K562 (cell line): Measurements from ENCODE around the gene KRTAP10-9. TPM values are rescaled to one million over a fixed set of nuclear protein-coding genes. Genes with fewer than 3 reads are reported as not detected.

ENCODE experiments used
- CCAR2 ChIP-seq: fragments of 200-400 bp; formaldehyde crosslinking; IDR thresholded peaks from 2 replicates; pipeline ENCODE4 v1.6.1; 2017; ENCODE audit warnings: mild to moderate bottlenecking, low read depth, low read length
- CLOCK ChIP-seq: fragments of 250-450 bp; sonication (Bioruptor Pico); IDR thresholded peaks from 2 replicates; pipeline ENCODE4 v1.4.0; 2020; ENCODE audit warnings: mild to moderate bottlenecking, moderate library complexity, borderline replicate concordance
- FOXP1 ChIP-seq: sonication (generic); formaldehyde crosslinking; IDR thresholded peaks from 2 replicates; pipeline ENCODE4 v1.8.0; 2022; ENCODE audit warnings: mild to moderate bottlenecking, missing genetic modification reagents
- HDAC1 ChIP-seq, 2 experiments: fragments of 450-650 bp; IDR thresholded peaks; 2 replicates each; pipeline ENCODE4 v1.6.1; 2016 to 2017; ENCODE audit warnings: inconsistent platforms in 1 of 2, mild to moderate bottlenecking in 1 of 2, moderate library complexity in 1 of 2
- LCOR ChIP-seq: sonication (generic); formaldehyde crosslinking; IDR thresholded peaks from 2 replicates; pipeline ENCODE4 v1.8.0; 2022; ENCODE audit warnings: mild to moderate bottlenecking, missing genetic modification reagents
- NFYB ChIP-seq: IDR thresholded peaks from 2 replicates; pipeline ENCODE4 v1.6.1; 2011; ENCODE audit warnings: mild to moderate bottlenecking, moderate library complexity; ENCODE audit not compliant: insufficient read length; ENCODE audit errors: extremely low read depth
- NR4A1 ChIP-seq, 2 experiments: fragments of 250-450 bp in 1 of 2; fragments of 450-650 bp in 1 of 2; sonication (Bioruptor Pico) in 1 of 2; IDR thresholded peaks; 2 replicates each; pipeline versions ENCODE4 v1.4.0 to v1.6.1; 2016 to 2020; ENCODE audit warnings: mild to moderate bottlenecking in 2 of 2, missing compliant biosample characterization in 1 of 2, missing genetic modification characterization in 1 of 2, moderate library complexity in 1 of 2
- PCBP1 ChIP-seq: fragments of 200-400 bp; formaldehyde crosslinking; IDR thresholded peaks from 2 replicates; pipeline ENCODE4 v1.6.1; 2018; ENCODE audit warnings: mild to moderate bottlenecking, low read depth, low read length; ENCODE audit not compliant: poor library complexity, severe bottlenecking
- PURB ChIP-seq: sonication (generic); formaldehyde crosslinking; IDR thresholded peaks from 2 replicates; pipeline ENCODE4 v1.9.0; 2021; ENCODE audit warnings: low read depth, mild to moderate bottlenecking, missing genetic modification reagents
- RBM39 ChIP-seq: fragments of 200-400 bp; formaldehyde crosslinking; optimal IDR thresholded peaks from 2 replicates; pipeline ENCODE3; 2018; ENCODE audit warnings: low read depth, low read length
- RFX7 ChIP-seq: fragments of 250-450 bp; sonication (Bioruptor Pico); IDR thresholded peaks from 2 replicates; pipeline ENCODE4 v1.5.1; 2021; ENCODE audit warnings: mild to moderate bottlenecking
- SMARCA5 ChIP-seq: fragments of 450-650 bp; IDR thresholded peaks from 2 replicates; pipeline ENCODE4 v1.6.1; 2016
- TEAD1 ChIP-seq, 2 experiments: fragments of 450-650 bp in 1 of 2; sonication (generic) in 1 of 2; formaldehyde crosslinking; IDR thresholded peaks; 2 replicates each; pipeline versions ENCODE4 v1.4.0 to v1.8.0; 2020 to 2022; ENCODE audit warnings: mild to moderate bottlenecking in 2 of 2, missing genetic modification reagents in 1 of 2
- ZNF124 ChIP-seq: sonication (generic); formaldehyde crosslinking; IDR thresholded peaks from 2 replicates; pipeline ENCODE4 v1.8.1; 2022; ENCODE audit warnings: missing genetic modification reagents
- ZNF445 ChIP-seq: fragments of 250-450 bp; sonication (Bioruptor Pico); IDR thresholded peaks from 2 replicates; pipeline ENCODE4 v1.4.0; 2020; ENCODE audit warnings: low read depth, mild to moderate bottlenecking, moderate library complexity
- ZNF507 ChIP-seq: conservative IDR thresholded peaks from 2 replicates; pipeline ENCODE4 v1.6.1; 2017; ENCODE audit warnings: missing genetic modification characterization, missing compliant biosample characterization
- ZNF584 ChIP-seq: fragments of 200-800 bp; sonication (Bioruptor generic); IDR thresholded peaks from 2 replicates; pipeline ENCODE4 v1.6.1; 2016; ENCODE audit warnings: low read depth, mild to moderate bottlenecking, missing genetic modification characterization, missing compliant biosample characterization
- ZNF644 ChIP-seq: fragments of 200-800 bp; sonication (Bioruptor generic); IDR thresholded peaks from 2 replicates; pipeline ENCODE4 v1.6.1; 2016; ENCODE audit warnings: low read depth, missing genetic modification characterization, missing compliant biosample characterization
- ZNF668 ChIP-seq: fragments of 250-450 bp; sonication (Bioruptor Pico); IDR thresholded peaks from 2 replicates; pipeline ENCODE4 v1.8.0; 2022; ENCODE audit warnings: mild to moderate bottlenecking, inconsistent platforms
- ZNF766 ChIP-seq: fragments of 200-800 bp; sonication (Bioruptor generic); conservative IDR thresholded peaks from 2 replicates; pipeline ENCODE4 v1.6.1; 2016; ENCODE audit warnings: missing genetic modification characterization, missing compliant biosample characterization
- ZNF785 ChIP-seq: fragments of 250-450 bp; sonication (Bioruptor Pico); IDR thresholded peaks from 2 replicates; pipeline ENCODE4 v1.4.0; 2020; ENCODE audit warnings: mild to moderate bottlenecking
- ZNF830 ChIP-seq: fragments of 250-450 bp; sonication (Bioruptor Pico); IDR thresholded peaks from 2 replicates; pipeline ENCODE4 v1.5.0; 2021; ENCODE audit warnings: mild to moderate bottlenecking
- polyA plus RNA-seq, 8 experiments: library from polyadenylated mRNA; depleted of rRNA in 4 of 8; stranded (reverse) in 5 of 8; unstranded in 3 of 8; fragments of >200 nt; fragmentation: Nextera tagmentation in 2 of 8; fragmentation: Illumina TruSeq in 1 of 8; extraction: Ambion mirVana in 2 of 8; extraction: Trizol in 1 of 8; gene quantifications; 2 replicates each; pipeline versions ENCODE4 v1.2.1 to v1.2.3, GENCODE V29; 2011 to 2014; ENCODE audit warnings: inconsistent platforms in 1 of 8, missing spikeins in 1 of 8
- total RNA-seq, 7 experiments: library from RNA; depleted of rRNA in 6 of 7; stranded (reverse); fragments of >200 nt in 6 of 7; fragmentation: Illumina TruSeq in 2 of 7; extraction: Trizol in 2 of 7; gene quantifications; 2 replicates each; pipeline versions ENCODE4 v1.2.1 to v1.2.3, GENCODE V29; 2011 to 2021; ENCODE audit warnings: low replicate concordance in 1 of 7
- TF ChIP-seq, protein P1 (sequence below): sonication (generic); formaldehyde crosslinking; IDR thresholded peaks from 2 replicates; pipeline ENCODE4 v1.8.0; 2023; ENCODE audit warnings: mild to moderate bottlenecking, missing genetic modification reagents
- TF ChIP-seq, protein P2 (sequence below): fragments of 450-650 bp; formaldehyde crosslinking; IDR thresholded peaks from 2 replicates; pipeline ENCODE4 v1.4.0; 2020; ENCODE audit warnings: mild to moderate bottlenecking, moderate library complexity

The KRTAP10-9 gene
- total and polyA plus RNA-seq, 9 of the 15 experiments (the other 6 are each of a cell fraction or from before 2014, with no cell fraction given): not detected

GRCh38 chr21:44593598-44594405, 33.1 kb upstream of the KRTAP10-9 start (continued):
- TF ChIP-seq RFX7 (no peak), NR4A1 (CRISPR knock-in tag; IDR thresholded peaks at IDR 0.05) (no peak), NR4A1 (tag; IDR thresholded peaks at IDR 0.05) (peak; percentile 98), ZNF584 (CRISPR knock-in tag) (0 out of 2 replicates have a peak, but pooled peaks have one; percentile 49), ZNF507 (tag) (no peak), HDAC1 (IDR thresholded peaks at IDR 0.05) (peak in 1 of 2 experiments; percentile 58; a peak in 1 of 4 replicates), RBM39 (no peak), LCOR (CRISPR knock-in tag) (no peak), CCAR2 (no peak), ZNF668 (CRISPR knock-in tag) (no peak), CLOCK (CRISPR knock-in tag) (no peak), PURB (CRISPR knock-in tag) (no peak), ZNF766 (CRISPR knock-in tag) (peak; percentile 92), SMARCA5 (peak; percentile 66; the same call in 1 of the 2 replicates), TEAD1 (CRISPR knock-in tag; IDR thresholded peaks at IDR 0.05) (no peak), ZNF124 (CRISPR knock-in tag) (no peak), FOXP1 (CRISPR knock-in tag) (no peak), ZNF830 (CRISPR knock-in tag) (no peak), ZNF644 (tag) (0 out of 2 replicates have a peak, but pooled peaks have one; percentile 46), ZNF445 (no peak), NFYB (no peak), ZNF785 (CRISPR knock-in tag) (no peak), PCBP1 (no peak)
- TF ChIP-seq, protein P1, sequence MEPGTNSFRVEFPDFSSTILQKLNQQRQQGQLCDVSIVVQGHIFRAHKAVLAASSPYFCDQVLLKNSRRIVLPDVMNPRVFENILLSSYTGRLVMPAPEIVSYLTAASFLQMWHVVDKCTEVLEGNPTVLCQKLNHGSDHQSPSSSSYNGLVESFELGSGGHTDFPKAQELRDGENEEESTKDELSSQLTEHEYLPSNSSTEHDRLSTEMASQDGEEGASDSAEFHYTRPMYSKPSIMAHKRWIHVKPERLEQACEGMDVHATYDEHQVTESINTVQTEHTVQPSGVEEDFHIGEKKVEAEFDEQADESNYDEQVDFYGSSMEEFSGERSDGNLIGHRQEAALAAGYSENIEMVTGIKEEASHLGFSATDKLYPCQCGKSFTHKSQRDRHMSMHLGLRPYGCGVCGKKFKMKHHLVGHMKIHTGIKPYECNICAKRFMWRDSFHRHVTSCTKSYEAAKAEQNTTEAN: no peak
- TF ChIP-seq, protein P2, sequence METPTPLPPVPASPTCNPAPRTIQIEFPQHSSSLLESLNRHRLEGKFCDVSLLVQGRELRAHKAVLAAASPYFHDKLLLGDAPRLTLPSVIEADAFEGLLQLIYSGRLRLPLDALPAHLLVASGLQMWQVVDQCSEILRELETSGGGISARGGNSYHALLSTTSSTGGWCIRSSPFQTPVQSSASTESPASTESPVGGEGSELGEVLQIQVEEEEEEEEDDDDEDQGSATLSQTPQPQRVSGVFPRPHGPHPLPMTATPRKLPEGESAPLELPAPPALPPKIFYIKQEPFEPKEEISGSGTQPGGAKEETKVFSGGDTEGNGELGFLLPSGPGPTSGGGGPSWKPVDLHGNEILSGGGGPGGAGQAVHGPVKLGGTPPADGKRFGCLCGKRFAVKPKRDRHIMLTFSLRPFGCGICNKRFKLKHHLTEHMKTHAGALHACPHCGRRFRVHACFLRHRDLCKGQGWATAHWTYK (CRISPR knock-in tag): no peak
